Measurements from ENCODE around the gene EFNB3. TPM values are rescaled to one million over a fixed set of nuclear protein-coding genes. Genes with fewer than 3 reads are reported as not detected.

The EFNB3 gene
- polyA plus RNA-seq, 2 of the 4 experiments (the other 2 are of a cell fraction), result 1.7 to 1.9 TPM

- TF ChIP-seq ZNF302 (CRISPR knock-in tag; IDR thresholded peaks at IDR 0.05), result no peak
- no peak for TF ChIP-seq EHF (CRISPR knock-in tag; IDR thresholded peaks at IDR 0.05)
- TF ChIP-seq NFE2L2 (conservative IDR thresholded peaks at IDR 0.05; ENCODE audit: low read length), result no peak
- no peak for TF ChIP-seq POLR2AphosphoS2 (conservative IDR thresholded peaks at IDR 0.05; ENCODE audit: low read length)
- TF ChIP-seq POLR2A (IDR thresholded peaks at IDR 0.05; ENCODE audit: low read length), result no peak
- no peak for TF ChIP-seq RAD21 (conservative IDR thresholded peaks at IDR 0.05 in 1 of 2, IDR thresholded peaks at IDR 0.05 in 1 of 2)
- TF ChIP-seq CBX8 (IDR thresholded peaks at IDR 0.05), result no peak
- TF ChIP-seq SMC3 (IDR thresholded peaks at IDR 0.05), result no peak
- no peak for TF ChIP-seq SREBF2 (IDR thresholded peaks at IDR 0.05)
- no peak for TF ChIP-seq JUNB (IDR thresholded peaks at IDR 0.05)
- no peak for TF ChIP-seq CHD2 (IDR thresholded peaks at IDR 0.05; ENCODE audit: low read length, partially characterized antibody)
- no peak for TF ChIP-seq PBX3 (IDR thresholded peaks at IDR 0.05)
- no peak for TF ChIP-seq RCOR1 (IDR thresholded peaks at IDR 0.05; ENCODE audit: low read depth, low read length)
- TF ChIP-seq HOXB5 (CRISPR knock-in tag; IDR thresholded peaks at IDR 0.05), result no peak
- no peak for TF ChIP-seq CTCF (IDR thresholded peaks at IDR 0.05)
- TF ChIP-seq USF2 (IDR thresholded peaks at IDR 0.05), result no peak
- TF ChIP-seq TFCP2L1 (CRISPR knock-in tag; IDR thresholded peaks at IDR 0.05), result no peak
- TF ChIP-seq KDM5A (IDR thresholded peaks at IDR 0.05), result no peak
- POLR2A ChIA-PET, result interaction anchor here (0.6 kb wide), 1 partner anchor 96 kb away, joined by 4 read pairs; no protein-coding TSS in a partner anchor
- Histone ChIP-seq H3K4me3 (no peak overlapping the region), H3K4me1 (peaks cover 12% of the 10 kb centered on the region), H3K4me2 (no peak overlapping the region), H3K27ac (no peak overlapping the region), H3K9me3 (peaks cover 8% of the 10 kb centered on the region; the same call in 1 of the 3 replicates)
- ATAC-seq (no peak), DNase-seq (ENCODE audit: low read depth in 1 of 2, low spot score in 1 of 2) (no peak), FAIRE-seq (peak; percentile 87)
- 53% methylated on average over 4 of the region's 4 CpGs for WGBS (ENCODE audit: missing lambda C conversion rate)
- CTCF ChIA-PET, result interaction anchor here (0.9 to 8.4 kb wide), 17 partner anchors 8 to 326 kb away, joined by 3 to 114 read pairs (median 5); partner anchors contain the start of genes KDM6B, NAA38, TP53 and WRAP53
Measured at GRCh38 chr17:7747635-7748071, 42.7 kb downstream of the EFNB3 start.

GRCh38 chr17:7748076-7748775 is 43.2 kb downstream of the EFNB3 start:
- Histone ChIP-seq H3K4me3 (no peak overlapping the region), H3K4me1 (peaks cover 12% of the 10 kb centered on the region), H3K4me2 (no peak overlapping the region), H3K27ac (no peak overlapping the region), H3K9me3 (peaks cover 8% of the 10 kb centered on the region; the same call in 1 of the 3 replicates)
- FAIRE-seq, result no peak
- TF ChIP-seq E2F6 (IDR thresholded peaks at IDR 0.05; ENCODE audit: borderline replicate concordance, low read depth) (no peak), HMGXB4 (CRISPR knock-in tag; IDR thresholded peaks at IDR 0.05; ENCODE audit: borderline replicate concordance) (no peak), POLR2A (IDR thresholded peaks at IDR 0.05; ENCODE audit: low read length) (no peak), CHD2 (IDR thresholded peaks at IDR 0.05; ENCODE audit: low read length, partially characterized antibody) (no peak), KDM5A (IDR thresholded peaks at IDR 0.05) (no peak), USF2 (IDR thresholded peaks at IDR 0.05) (no peak), FOXS1 (CRISPR knock-in tag; IDR thresholded peaks at IDR 0.05) (no peak), JUN (IDR thresholded peaks at IDR 0.05) (no peak), BCL3 (IDR thresholded peaks at IDR 0.05) (no peak), NFE2L2 (conservative IDR thresholded peaks at IDR 0.05; ENCODE audit: low read length) (no peak), CBX2 (IDR thresholded peaks at IDR 0.05; ENCODE audit: borderline replicate concordance, low read depth) (no peak), SMC3 (IDR thresholded peaks at IDR 0.05) (no peak), MAFK (IDR thresholded peaks at IDR 0.05; ENCODE audit: partially characterized antibody) (no peak), HES2 (IDR thresholded peaks at IDR 0.05) (no peak), GATA3 (IDR thresholded peaks at IDR 0.05; ENCODE audit: borderline replicate concordance) (no peak)
- ATAC-seq, result no peak
- no peak for DNase-seq (ENCODE audit: low read depth in 1 of 2, low spot score in 1 of 2)
- WGBS (ENCODE audit: missing lambda C conversion rate), result 72% methylated on average over 10 of the region's 10 CpGs
- ChIA-PET POLR2A (no interaction called here), CTCF (interaction anchor here (0.9 to 8.4 kb wide), 20 partner anchors 8 to 325 kb away, joined by 3 to 114 read pairs (median 4); partner anchors contain the start of genes KDM6B, NAA38, TP53 and WRAP53)
